Measurements from ENCODE around the gene TCF25.
"Not testable (repeated sequence)": the region's sequence is repeated elsewhere in the genome, so short reads cannot be mapped to it uniquely, and the experiment has no call there.

Gene TCF25

GRCh38 chr16:89879123-89879522 lies 5.7 kb downstream of the TCF25 start:
- not testable (repeated sequence) for DNase-seq (ENCODE audit: low read depth in 3 of 3)

GRCh38 chr16:89880477-89881367 lies 7.3 kb downstream of the TCF25 start:
- no peak for DNase-seq (ENCODE audit: low read depth in 3 of 3)

GRCh38 chr16:89881368-89881730 lies 8.0 kb downstream of the TCF25 start:
- no peak for DNase-seq (ENCODE audit: low read depth in 3 of 3)

DNA sequence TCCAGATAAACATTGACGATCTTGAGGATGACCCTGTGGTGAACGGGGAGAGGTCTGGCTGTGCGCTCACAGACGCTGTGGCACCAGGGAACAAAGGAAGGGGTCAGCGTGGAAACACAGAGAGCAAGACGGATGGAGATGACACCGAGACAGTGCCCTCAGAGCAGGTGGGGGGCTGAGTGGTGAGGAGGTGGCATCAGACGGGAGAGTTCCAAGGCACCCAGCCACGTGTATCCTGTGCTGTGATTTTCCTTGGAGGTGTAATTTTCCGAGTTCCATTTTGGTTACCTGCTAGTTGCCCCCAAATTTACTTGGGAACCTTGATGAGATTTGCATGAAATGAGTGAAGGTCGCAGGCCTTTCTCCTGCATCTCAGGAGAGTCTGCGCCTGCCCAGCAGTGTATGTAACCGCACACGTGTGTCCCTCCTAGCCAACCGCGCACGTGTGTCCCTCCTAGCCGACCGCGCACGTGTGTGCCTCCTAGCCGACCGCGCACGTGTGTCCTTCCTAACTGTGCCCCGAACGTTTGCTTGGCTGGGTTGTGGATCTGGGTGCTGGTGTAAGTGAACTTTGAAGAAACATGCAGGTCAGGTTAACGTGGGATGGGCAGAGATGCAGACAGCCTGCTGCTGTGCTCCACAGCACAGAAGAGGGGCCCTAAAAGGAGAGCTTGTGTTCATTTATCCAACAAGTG lies 10.1 kb downstream of the TCF25 start:
- DNase-seq (ENCODE audit: low read depth in 3 of 3), result no peak

- DNase-seq (ENCODE audit: low read depth in 3 of 3), result no peak
These were observed 10.6 kb downstream of the TCF25 start for GRCh38 chr16:89884041-89884421.

DNA sequence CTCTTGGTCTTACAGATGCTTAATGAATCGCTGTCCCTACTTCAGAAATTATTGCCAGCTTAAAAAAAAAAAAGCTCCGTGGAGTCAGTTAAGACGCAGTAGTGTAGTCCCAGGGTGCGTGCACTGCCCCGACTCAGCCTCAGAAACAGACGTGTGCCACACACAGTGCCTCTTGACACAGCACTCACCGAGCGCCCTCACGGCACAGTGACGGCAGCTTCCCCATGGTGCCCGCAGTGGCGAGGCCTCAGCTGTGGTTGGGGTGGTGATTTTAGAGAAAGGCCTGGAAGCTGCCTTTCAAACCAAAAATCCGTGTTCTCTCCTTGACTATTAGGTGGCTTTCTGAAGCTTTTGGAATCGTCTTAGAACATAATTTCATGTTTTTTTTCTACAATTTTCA lies 13.9 kb downstream of the TCF25 start:
- DNase-seq (ENCODE audit: low read depth in 3 of 3), result no peak

DNA sequence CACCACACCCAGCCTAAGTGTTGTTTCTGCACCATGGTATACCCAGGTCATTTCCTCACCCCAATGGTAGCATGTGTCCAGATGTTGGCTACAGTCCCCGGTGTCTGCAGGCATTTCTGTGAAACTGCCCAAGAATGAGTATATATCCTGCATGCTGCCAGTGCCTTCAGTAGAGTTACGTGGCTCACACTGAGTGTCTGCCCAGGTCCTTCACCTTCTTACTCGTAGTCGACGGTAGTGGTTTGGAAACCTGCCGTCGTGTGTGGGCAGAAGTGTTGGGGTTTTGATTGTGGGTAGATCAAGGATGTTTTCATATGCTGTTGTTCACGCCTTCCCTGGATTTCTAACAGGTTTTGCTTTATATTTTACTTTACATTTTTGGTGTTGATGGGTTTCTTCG lies 16.8 kb downstream of the TCF25 start:
- DNase-seq (ENCODE audit: low read depth in 3 of 3), result no peak

- no peak for DNase-seq (ENCODE audit: low read depth in 3 of 3)
These were observed 17.7 kb downstream of the TCF25 start for GRCh38 chr16:89890886-89891657.

DNA sequence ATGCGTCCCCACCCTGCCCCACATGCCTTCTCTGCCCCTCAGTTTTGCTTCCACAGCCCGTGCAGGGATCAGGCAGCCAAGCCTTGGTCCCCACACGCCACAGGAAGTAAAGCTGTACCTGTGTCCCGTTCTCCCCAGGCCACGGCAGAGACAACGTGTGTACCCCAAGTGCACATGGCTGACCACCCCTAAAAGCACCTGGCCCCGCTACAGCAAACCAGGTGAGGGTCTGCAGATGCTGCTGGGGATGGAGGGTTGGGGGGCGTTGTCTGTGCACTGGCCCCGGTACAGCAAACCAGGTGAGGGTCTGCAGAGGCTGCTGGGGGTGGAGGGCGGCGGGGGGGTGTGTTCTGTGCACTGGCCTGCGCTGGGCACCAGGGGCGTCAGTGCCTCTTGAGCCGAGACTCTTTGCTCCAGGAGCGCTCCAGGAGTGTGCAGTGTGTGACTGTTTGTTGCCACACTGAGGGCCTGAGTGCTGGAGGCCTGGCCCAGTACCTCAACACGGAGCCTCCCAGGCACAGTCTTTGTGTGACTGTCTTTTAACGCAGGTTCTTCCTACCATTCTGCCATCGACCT lies 18.8 kb downstream of the TCF25 start:
- no peak for DNase-seq (ENCODE audit: low read depth in 3 of 3)

DNA sequence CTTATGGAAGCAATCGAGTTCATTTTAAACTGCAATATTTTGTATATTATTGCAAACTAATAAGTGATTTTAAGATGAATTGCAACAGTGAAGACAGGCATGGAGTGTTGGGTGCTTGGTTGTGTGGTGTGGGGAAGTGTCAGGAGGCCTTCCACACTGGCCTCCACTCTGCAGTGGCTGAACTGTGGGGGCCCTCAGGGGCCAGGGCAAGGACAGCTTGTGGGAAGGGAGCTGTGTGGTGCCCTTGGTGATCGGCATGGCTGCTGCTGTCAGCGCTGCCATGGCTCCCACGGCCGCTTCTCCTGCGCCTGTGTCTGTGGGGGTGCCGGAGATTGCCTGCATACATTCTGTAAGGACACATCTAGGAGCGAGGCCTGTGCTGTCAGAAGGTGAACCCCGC lies 19.2 kb downstream of the TCF25 start:
- DNase-seq (ENCODE audit: low read depth in 3 of 3), result no peak

GRCh38 chr16:89893642-89894548 lies 20.5 kb downstream of the TCF25 start:
- DNase-seq (ENCODE audit: low read depth in 3 of 3), result no peak

DNA sequence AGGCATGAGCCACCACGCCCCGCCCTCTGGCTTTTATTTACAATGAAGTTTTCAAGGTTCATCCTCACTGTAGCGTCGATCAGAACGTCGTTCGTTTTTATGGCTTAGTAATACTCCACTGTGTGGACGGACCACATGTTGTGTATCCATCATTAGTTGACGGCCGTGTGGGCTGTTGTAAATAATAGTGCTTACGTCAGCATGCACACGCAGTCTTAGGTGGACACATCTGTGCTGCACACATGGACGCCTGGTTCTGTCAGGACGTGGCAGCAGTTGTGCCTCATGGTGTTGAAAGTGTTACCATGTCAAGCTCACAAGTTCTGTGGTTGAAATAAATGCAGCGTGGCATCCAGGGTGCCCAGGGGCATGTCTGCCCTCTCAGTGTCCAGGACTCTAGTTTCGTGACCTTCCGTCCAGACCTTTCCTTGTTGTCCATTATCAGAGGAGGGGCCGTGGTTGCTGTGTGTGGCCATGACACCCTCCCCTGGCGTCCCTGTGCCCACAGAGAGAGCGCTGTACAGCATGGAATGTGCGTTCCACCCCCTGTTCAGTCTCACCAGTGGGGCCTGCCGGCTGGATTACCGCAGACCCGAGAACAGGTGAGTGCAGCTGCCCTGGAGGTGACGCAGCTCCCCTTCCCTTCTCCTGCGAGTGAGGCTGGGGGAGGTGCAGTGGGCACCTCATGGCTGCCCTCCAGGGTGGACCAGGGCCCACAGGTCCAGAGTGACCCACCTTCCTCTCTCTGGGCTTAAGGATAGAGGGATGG lies 22.3 kb downstream of the TCF25 start:
- no peak for DNase-seq (ENCODE audit: low read depth in 3 of 3)

GRCh38 chr16:89897204-89897603 lies 23.8 kb downstream of the TCF25 start:
- DNase-seq (ENCODE audit: low read depth in 3 of 3), result no peak

- DNase-seq (ENCODE audit: low read depth in 3 of 3), result no peak
These were observed 25.0 kb downstream of the TCF25 start for GRCh38 chr16:89898201-89898967.

GRCh38 chr16:89899879-89900481 lies 26.6 kb downstream of the TCF25 start:
- DNase-seq (ENCODE audit: low read depth in 3 of 3), result no peak

- no peak for DNase-seq (ENCODE audit: low read depth in 3 of 3)
These were observed 27.5 kb downstream of the TCF25 start for GRCh38 chr16:89900885-89901284.

DNA sequence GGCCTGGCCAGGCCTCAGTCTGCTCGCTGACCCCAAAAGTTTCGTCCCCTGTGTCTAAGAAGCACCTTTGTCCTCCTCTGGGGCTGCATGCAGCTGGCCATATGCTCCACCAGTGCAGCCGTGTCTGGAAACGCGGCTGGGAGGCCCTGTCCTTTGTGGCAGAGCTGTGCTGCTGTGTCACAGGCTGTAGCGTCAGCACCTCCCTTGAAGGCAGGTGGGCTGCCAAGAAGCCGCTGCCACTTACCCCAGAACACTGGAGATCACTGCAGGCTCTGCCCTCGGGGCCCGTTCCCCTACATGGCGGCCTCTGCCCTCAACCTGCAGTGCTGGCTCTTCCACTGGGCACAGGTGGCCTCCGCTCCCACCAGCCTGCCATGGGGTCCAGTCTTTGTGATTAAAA lies 29.6 kb downstream of the TCF25 start:
- DNase-seq (ENCODE audit: low read depth in 3 of 3), result no peak

DNA sequence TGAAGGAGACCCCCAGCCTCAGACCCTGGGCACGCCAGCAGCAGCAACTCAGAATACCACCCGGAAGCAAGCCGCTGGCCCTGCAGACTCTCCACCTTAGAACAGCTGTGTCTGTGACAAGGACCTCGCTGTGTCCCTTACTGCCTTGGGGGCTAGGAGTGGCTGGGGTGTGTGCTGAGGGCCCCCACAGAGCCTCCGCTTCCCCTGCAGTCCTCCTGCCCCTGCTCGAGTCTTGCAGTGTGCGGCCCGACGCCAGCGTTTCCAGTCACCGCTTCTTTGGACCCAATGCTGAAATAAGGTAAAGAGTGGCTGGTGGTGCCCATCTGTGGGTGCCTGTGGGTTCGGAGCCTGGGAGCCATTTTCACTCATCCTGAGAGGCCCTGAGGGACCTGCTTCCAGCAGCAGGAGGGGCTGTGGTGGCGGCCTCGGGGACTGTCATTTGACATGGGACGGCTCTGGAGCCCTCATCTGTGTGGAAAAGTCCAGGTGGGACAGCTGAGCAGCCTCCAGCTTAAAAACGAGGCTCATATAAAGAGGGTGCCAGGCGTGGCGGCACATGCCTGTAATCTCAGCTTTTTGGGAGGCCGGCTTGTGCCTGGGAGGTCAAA lies 30.6 kb downstream of the TCF25 start:
- no peak for DNase-seq (ENCODE audit: low read depth in 3 of 3)
